Activated T-helper 17 cell treated with anti-CD3 and anti-CD28 coated beads, Interleukin-2, amount 50 U/mL, for 72 hours (primary cell): ENCODE measurements around the gene FARS2. TPM values are rescaled to one million over a fixed set of nuclear protein-coding genes. Genes with fewer than 3 reads are reported as not detected.
A peak's percentile ranks its signal among the peaks of the same experiment; 100 is the strongest.

Experiments
- ATAC-seq: fragments of 150-1000 bp; cut with Tn5 transposase; replicated peaks from 2 replicates; pipeline ENCODE4 v1.10.0; 2021; ENCODE audit warnings: mild to moderate bottlenecking, moderate library complexity
- H3K27ac Mint-ChIP-seq: one replicate; pipeline ENCODE4 v1.8.0; 2022; ENCODE audit warnings: mixed read lengths
- H3K27me3 Mint-ChIP-seq: one replicate; pipeline ENCODE4 v1.8.0; 2022; ENCODE audit warnings: mixed read lengths
- H3K36me3 Mint-ChIP-seq: one replicate; pipeline ENCODE4 v1.8.0; 2022; ENCODE audit warnings: low read depth, mild to moderate bottlenecking, mixed read lengths
- H3K4me1 Mint-ChIP-seq: one replicate; pipeline ENCODE4 v1.8.0; 2022; ENCODE audit warnings: mixed read lengths
- H3K4me3 Mint-ChIP-seq: one replicate; pipeline ENCODE4 v1.8.0; 2022; ENCODE audit warnings: mild to moderate bottlenecking, mixed read lengths
- H3K9me3 Mint-ChIP-seq: one replicate; pipeline ENCODE4 v1.8.0; 2022; ENCODE audit warnings: mixed read lengths
- total RNA-seq, 2 donors: library from RNA; stranded (reverse); gene quantifications; one replicate each; pipeline ENCODE4 v1.2.3, GENCODE V29; 2022

The FARS2 gene
- total RNA-seq, 2 donors from 2014 or later: 19.3 to 48.3 TPM

- Mint-ChIP-seq H3K27me3 (no peaks in the 10 kb centered on the region), H3K27ac (no peak overlapping the region), H3K36me3 (no peaks in the 10 kb centered on the region), H3K4me1 (peaks cover 5% of the 10 kb centered on the region), H3K9me3 (no peaks in the 10 kb centered on the region), H3K4me3 (no peak overlapping the region)
- ATAC-seq: no peak
Measured at GRCh38 chr6:5442916-5443315, 181.6 kb downstream of the FARS2 start.

GRCh38 chr6:5443491-5443890 lies 182.2 kb downstream of the FARS2 start:
- Mint-ChIP-seq H3K4me3 (no peak overlapping the region), H3K4me1 (peaks cover 5% of the 10 kb centered on the region), H3K27me3 (no peaks in the 10 kb centered on the region), H3K36me3 (no peaks in the 10 kb centered on the region), H3K27ac (no peak overlapping the region), H3K9me3 (no peaks in the 10 kb centered on the region)
- no peak for ATAC-seq

GRCh38 chr6:5446362-5447075 lies 185.2 kb downstream of the FARS2 start:
- no peak overlapping the region for H3K27ac Mint-ChIP-seq
- no peaks in the 10 kb centered on the region for H3K9me3 Mint-ChIP-seq
- H3K27me3 Mint-ChIP-seq: no peaks in the 10 kb centered on the region
- H3K4me3 Mint-ChIP-seq: no peak overlapping the region
- no peak for ATAC-seq
- H3K36me3 Mint-ChIP-seq: no peaks in the 10 kb centered on the region
- no peaks in the 10 kb centered on the region for H3K4me1 Mint-ChIP-seq

GRCh38 chr6:5447921-5448320 lies 186.6 kb downstream of the FARS2 start:
- H3K9me3 Mint-ChIP-seq: no peaks in the 10 kb centered on the region

GRCh38 chr6:5450073-5450472 lies 188.8 kb downstream of the FARS2 start:
- peak; percentile 28 for ATAC-seq

More at GRCh38 chr6:5447921-5448320, 186.6 kb downstream of the FARS2 start:
- Mint-ChIP-seq H3K27me3 (no peaks in the 10 kb centered on the region), H3K4me3 (no peak overlapping the region), H3K4me1 (peaks cover 5% of the 10 kb centered on the region), H3K27ac (no peak overlapping the region), H3K36me3 (no peaks in the 10 kb centered on the region)
- no peak for ATAC-seq

GRCh38 chr6:5453546-5453945 lies 192.2 kb downstream of the FARS2 start:
- no peak for ATAC-seq

More at GRCh38 chr6:5450073-5450472, 188.8 kb downstream of the FARS2 start:
- no peaks in the 10 kb centered on the region for H3K9me3 Mint-ChIP-seq
- no peak overlapping the region for H3K27ac Mint-ChIP-seq
- peaks cover 4% of the 10 kb centered on the region for H3K36me3 Mint-ChIP-seq
- H3K27me3 Mint-ChIP-seq: no peaks in the 10 kb centered on the region
- peaks cover 5% of the 10 kb centered on the region for H3K4me1 Mint-ChIP-seq
- no peak overlapping the region for H3K4me3 Mint-ChIP-seq

GRCh38 chr6:5455142-5455541 lies 193.8 kb downstream of the FARS2 start:
- Mint-ChIP-seq H3K27me3 (no peaks in the 10 kb centered on the region), H3K36me3 (peaks cover 4% of the 10 kb centered on the region), H3K4me3 (no peak overlapping the region), H3K9me3 (no peaks in the 10 kb centered on the region), H3K4me1 (peaks cover 5% of the 10 kb centered on the region), H3K27ac (no peak overlapping the region)
- no peak for ATAC-seq

More at GRCh38 chr6:5453546-5453945, 192.2 kb downstream of the FARS2 start:
- H3K4me1 Mint-ChIP-seq: peaks cover 5% of the 10 kb centered on the region
- H3K4me3 Mint-ChIP-seq: no peak overlapping the region
- H3K9me3 Mint-ChIP-seq: no peaks in the 10 kb centered on the region
- H3K27ac Mint-ChIP-seq: no peak overlapping the region
- H3K27me3 Mint-ChIP-seq: no peaks in the 10 kb centered on the region
- H3K36me3 Mint-ChIP-seq: peaks cover 4% of the 10 kb centered on the region

- H3K27me3 Mint-ChIP-seq: no peaks in the 10 kb centered on the region
- H3K4me1 Mint-ChIP-seq: peaks cover 5% of the 10 kb centered on the region
- ATAC-seq: no peak
- no peak overlapping the region for H3K4me3 Mint-ChIP-seq
- H3K9me3 Mint-ChIP-seq: no peaks in the 10 kb centered on the region
- peaks cover 4% of the 10 kb centered on the region for H3K36me3 Mint-ChIP-seq
- H3K27ac Mint-ChIP-seq: no peak overlapping the region
Measured at GRCh38 chr6:5457041-5457440, 195.7 kb downstream of the FARS2 start.

GRCh38 chr6:5457983-5458683 lies 196.8 kb downstream of the FARS2 start:
- Mint-ChIP-seq H3K36me3 (peaks cover 4% of the 10 kb centered on the region), H3K27ac (no peak overlapping the region), H3K4me3 (no peak overlapping the region), H3K9me3 (no peaks in the 10 kb centered on the region), H3K4me1 (no peaks in the 10 kb centered on the region), H3K27me3 (no peaks in the 10 kb centered on the region)
- ATAC-seq: no peak

GRCh38 chr6:5459346-5459745 lies 198.0 kb downstream of the FARS2 start:
- Mint-ChIP-seq H3K4me3 (no peak overlapping the region), H3K4me1 (no peaks in the 10 kb centered on the region), H3K27ac (no peak overlapping the region), H3K36me3 (peaks cover 4% of the 10 kb centered on the region), H3K9me3 (no peaks in the 10 kb centered on the region), H3K27me3 (no peaks in the 10 kb centered on the region)
- no peak for ATAC-seq

GRCh38 chr6:5461365-5461764 lies 200.1 kb downstream of the FARS2 start:
- Mint-ChIP-seq H3K36me3 (no peaks in the 10 kb centered on the region), H3K4me3 (no peak overlapping the region), H3K27me3 (no peaks in the 10 kb centered on the region), H3K9me3 (no peaks in the 10 kb centered on the region), H3K27ac (no peak overlapping the region), H3K4me1 (no peaks in the 10 kb centered on the region)
- no peak for ATAC-seq

GRCh38 chr6:5462856-5463255 lies 201.5 kb downstream of the FARS2 start:
- no peak overlapping the region for H3K4me3 Mint-ChIP-seq
- H3K27me3 Mint-ChIP-seq: no peaks in the 10 kb centered on the region
- no peaks in the 10 kb centered on the region for H3K36me3 Mint-ChIP-seq
- no peaks in the 10 kb centered on the region for H3K4me1 Mint-ChIP-seq
- no peak overlapping the region for H3K27ac Mint-ChIP-seq
- no peak for ATAC-seq
- no peaks in the 10 kb centered on the region for H3K9me3 Mint-ChIP-seq

- Mint-ChIP-seq H3K9me3 (no peaks in the 10 kb centered on the region), H3K27ac (no peak overlapping the region), H3K4me3 (no peak overlapping the region), H3K4me1 (no peaks in the 10 kb centered on the region), H3K36me3 (no peaks in the 10 kb centered on the region), H3K27me3 (no peaks in the 10 kb centered on the region)
- no peak for ATAC-seq
Measured at GRCh38 chr6:5463690-5464089, 202.4 kb downstream of the FARS2 start.

GRCh38 chr6:5464099-5464885 lies 203.0 kb downstream of the FARS2 start:
- Mint-ChIP-seq H3K27me3 (no peaks in the 10 kb centered on the region), H3K4me1 (no peaks in the 10 kb centered on the region), H3K36me3 (no peaks in the 10 kb centered on the region), H3K4me3 (no peak overlapping the region), H3K9me3 (no peaks in the 10 kb centered on the region), H3K27ac (no peak overlapping the region)
- no peak for ATAC-seq
